ENCODE data around the gene URB1.

The URB1 gene

DNA sequence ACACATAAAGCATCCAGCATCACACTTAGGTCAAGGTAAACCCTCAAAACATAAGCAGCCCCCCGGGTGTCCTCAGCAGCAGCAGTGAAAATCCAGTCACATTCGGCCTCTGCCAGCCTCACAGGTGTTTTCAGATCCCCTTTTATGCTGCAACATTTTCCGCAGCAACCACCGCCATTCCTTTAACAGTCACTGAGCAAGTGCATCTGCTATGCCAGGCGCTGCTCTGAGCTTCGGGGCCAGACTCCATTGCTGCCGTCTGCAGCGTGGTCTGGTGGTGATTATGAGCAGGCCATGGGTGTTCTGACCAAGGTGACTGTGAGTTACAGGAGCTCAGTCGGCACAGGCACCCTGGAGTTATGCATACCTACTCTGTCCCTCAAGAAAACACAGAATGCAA is 4.5 kb downstream of the URB1 start:
- no peaks in the 10 kb centered on the region for H3K9me3 ChIP-seq (ENCODE audit: insufficient read depth, low read depth, low read length)
- no peak overlapping the region for H3K4me3 ChIP-seq (ENCODE audit: low read length, poor library complexity, severe bottlenecking)
- H2AFZ ChIP-seq (ENCODE audit: low read length) = no peak overlapping the region
- H3F3A ChIP-seq (ENCODE audit: low read depth) = no peaks in the 10 kb centered on the region
- H3K36me3 ChIP-seq (ENCODE audit: insufficient read depth, low read length) = peaks cover 4% of the 10 kb centered on the region; the same call in 1 of the 2 replicates
- H3K9ac ChIP-seq (ENCODE audit: low read depth, low read length, poor library complexity, severe bottlenecking) = no peak overlapping the region
- H3K27me3 ChIP-seq (ENCODE audit: insufficient read depth, low read length, poor library complexity, severe bottlenecking) = no peaks in the 10 kb centered on the region
- H3K4me1 ChIP-seq (ENCODE audit: insufficient read depth, low read length, poor library complexity, severe bottlenecking) = no peaks in the 10 kb centered on the region
- H4K20me1 ChIP-seq (ENCODE audit: insufficient read depth, low read length, poor library complexity, severe bottlenecking) = no peaks in the 10 kb centered on the region
- H3K4me2 ChIP-seq (ENCODE audit: low read depth, low read length, poor library complexity, severe bottlenecking) = no peak overlapping the region
- TF ChIP-seq, protein P1, sequence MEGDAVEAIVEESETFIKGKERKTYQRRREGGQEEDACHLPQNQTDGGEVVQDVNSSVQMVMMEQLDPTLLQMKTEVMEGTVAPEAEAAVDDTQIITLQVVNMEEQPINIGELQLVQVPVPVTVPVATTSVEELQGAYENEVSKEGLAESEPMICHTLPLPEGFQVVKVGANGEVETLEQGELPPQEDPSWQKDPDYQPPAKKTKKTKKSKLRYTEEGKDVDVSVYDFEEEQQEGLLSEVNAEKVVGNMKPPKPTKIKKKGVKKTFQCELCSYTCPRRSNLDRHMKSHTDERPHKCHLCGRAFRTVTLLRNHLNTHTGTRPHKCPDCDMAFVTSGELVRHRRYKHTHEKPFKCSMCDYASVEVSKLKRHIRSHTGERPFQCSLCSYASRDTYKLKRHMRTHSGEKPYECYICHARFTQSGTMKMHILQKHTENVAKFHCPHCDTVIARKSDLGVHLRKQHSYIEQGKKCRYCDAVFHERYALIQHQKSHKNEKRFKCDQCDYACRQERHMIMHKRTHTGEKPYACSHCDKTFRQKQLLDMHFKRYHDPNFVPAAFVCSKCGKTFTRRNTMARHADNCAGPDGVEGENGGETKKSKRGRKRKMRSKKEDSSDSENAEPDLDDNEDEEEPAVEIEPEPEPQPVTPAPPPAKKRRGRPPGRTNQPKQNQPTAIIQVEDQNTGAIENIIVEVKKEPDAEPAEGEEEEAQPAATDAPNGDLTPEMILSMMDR (conservative IDR thresholded peaks at IDR 0.05; ENCODE audit: low read length) = no peak
- TF ChIP-seq EZH2phosphoT487 (IDR thresholded peaks at IDR 0.05; ENCODE audit: borderline replicate concordance) = no peak
- no peaks in the 10 kb centered on the region for H3K9me2 ChIP-seq (replicated peaks; ENCODE audit: low read depth, low read length)
- H3K79me2 ChIP-seq (ENCODE audit: insufficient read depth, low read length) = peaks cover 19% of the 10 kb centered on the region; the same call in 1 of the 2 replicates

DNA sequence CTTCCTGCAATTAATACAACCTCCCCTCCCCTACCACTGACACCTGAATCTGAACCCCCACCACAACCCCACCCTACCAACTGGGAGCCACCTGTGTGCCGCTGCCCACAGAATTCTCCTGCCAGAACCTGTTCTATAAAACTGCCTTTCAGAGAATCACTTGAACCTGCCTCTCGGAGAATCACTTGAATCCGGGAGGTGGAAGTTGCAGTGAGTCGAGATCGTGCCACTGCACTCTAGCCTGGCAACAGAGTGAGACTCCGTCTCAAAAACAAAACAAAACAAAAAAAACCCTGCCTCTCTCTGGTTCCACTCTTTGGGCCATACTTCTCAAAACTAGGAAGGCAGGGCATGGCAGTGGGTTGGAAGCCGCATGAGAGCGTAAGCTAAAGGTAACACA is 5.7 kb downstream of the URB1 start:
- TF ChIP-seq, protein P1 (conservative IDR thresholded peaks at IDR 0.05; ENCODE audit: low read length) = no peak
- H4K20me1 ChIP-seq (ENCODE audit: insufficient read depth, low read length, poor library complexity, severe bottlenecking) = no peaks in the 10 kb centered on the region
- H3K4me2 ChIP-seq (ENCODE audit: low read depth, low read length, poor library complexity, severe bottlenecking) = no peak overlapping the region
- H3K9me3 ChIP-seq (ENCODE audit: insufficient read depth, low read depth, low read length) = no peaks in the 10 kb centered on the region
- H3K4me1 ChIP-seq (ENCODE audit: insufficient read depth, low read length, poor library complexity, severe bottlenecking) = no peaks in the 10 kb centered on the region
- H3K79me2 ChIP-seq (ENCODE audit: insufficient read depth, low read length) = peaks cover 14% of the 10 kb centered on the region; the same call in 1 of the 2 replicates
- H3K4me3 ChIP-seq (ENCODE audit: low read length, poor library complexity, severe bottlenecking) = no peak overlapping the region
- no peaks in the 10 kb centered on the region for H3F3A ChIP-seq (ENCODE audit: low read depth)
- H3K9ac ChIP-seq (ENCODE audit: low read depth, low read length, poor library complexity, severe bottlenecking) = no peak overlapping the region
- H3K27me3 ChIP-seq (ENCODE audit: insufficient read depth, low read length, poor library complexity, severe bottlenecking) = no peaks in the 10 kb centered on the region
- H3K9me2 ChIP-seq (replicated peaks; ENCODE audit: low read depth, low read length) = no peaks in the 10 kb centered on the region
- no peak overlapping the region for H2AFZ ChIP-seq (ENCODE audit: low read length)
- H3K36me3 ChIP-seq (ENCODE audit: insufficient read depth, low read length) = peaks cover 11% of the 10 kb centered on the region; the same call in 1 of the 2 replicates

- Histone ChIP-seq H3K27me3 (ENCODE audit: insufficient read depth, low read length, poor library complexity, severe bottlenecking) (no peaks in the 10 kb centered on the region), H3K9me2 (replicated peaks; ENCODE audit: low read depth, low read length) (no peaks in the 10 kb centered on the region), H4K20me1 (ENCODE audit: insufficient read depth, low read length, poor library complexity, severe bottlenecking) (no peaks in the 10 kb centered on the region), H3K9ac (ENCODE audit: low read depth, low read length, poor library complexity, severe bottlenecking) (no peak overlapping the region), H3K36me3 (ENCODE audit: insufficient read depth, low read length) (peaks cover 11% of the 10 kb centered on the region; the same call in 1 of the 2 replicates), H3K4me1 (ENCODE audit: insufficient read depth, low read length, poor library complexity, severe bottlenecking) (no peaks in the 10 kb centered on the region), H3F3A (ENCODE audit: low read depth) (no peaks in the 10 kb centered on the region), H3K79me2 (ENCODE audit: insufficient read depth, low read length) (peaks cover 6% of the 10 kb centered on the region; the same call in 1 of the 2 replicates), H3K4me3 (ENCODE audit: low read length, poor library complexity, severe bottlenecking) (no peak overlapping the region), H2AFZ (ENCODE audit: low read length) (no peak overlapping the region), H3K4me2 (ENCODE audit: low read depth, low read length, poor library complexity, severe bottlenecking) (no peak overlapping the region), H3K9me3 (ENCODE audit: insufficient read depth, low read depth, low read length) (no peaks in the 10 kb centered on the region)
- TF ChIP-seq, protein P1 (conservative IDR thresholded peaks at IDR 0.05; ENCODE audit: low read length) = no peak
- no peak for TF ChIP-seq EZH2phosphoT487 (IDR thresholded peaks at IDR 0.05; ENCODE audit: borderline replicate concordance)
Observed at GRCh38 chr21:32386195-32386870, 6.5 kb downstream of the URB1 start.

Measured in Loucy (cell line).